ENCODE measurements around the gene NANP. TPM values are rescaled to one million over a fixed set of nuclear protein-coding genes. Genes with fewer than 3 reads are reported as not detected.

NANP gene
- total and polyA plus RNA-seq, 9 of the 15 experiments (the other 6 are each of a cell fraction or from before 2014, with no cell fraction given): 5.4 to 8.4 (median 6.9) TPM

- FAIRE-seq (no peak), ATAC-seq (no peak), DNase-seq (ENCODE audit: extremely low read depth in 1 of 4, low spot score in 3 of 4) (no peak)
- Histone ChIP-seq H3K79me2 (ENCODE audit: control insufficient read depth, insufficient read depth, low read length) (peaks cover 10% of the 10 kb centered on the region), H4K20me1 (replicated peaks; ENCODE audit: control insufficient read depth, insufficient read depth, low read length) (no peaks in the 10 kb centered on the region), H3K9ac (ENCODE audit: insufficient read depth in 1 of 2, low read depth in 2 of 2, low read length in 2 of 2) (no peak overlapping the region), H3K9me1 (ENCODE audit: control insufficient read depth, insufficient read depth, low read length) (no peaks in the 10 kb centered on the region), H2AFZ (ENCODE audit: low read depth, low read length) (no peak overlapping the region), H3K9me3 (replicated peaks; ENCODE audit: control insufficient read depth, insufficient read depth, low read depth, low read length) (no peaks in the 10 kb centered on the region), H3K36me3 (ENCODE audit: control insufficient read depth, insufficient read depth, low read length) (no peaks in the 10 kb centered on the region), H3K4me1 (replicated peaks in 1 of 2; ENCODE audit: control insufficient read depth in 2 of 2, insufficient read depth in 2 of 2, low read length in 2 of 2) (peaks cover 0 to 4% of the 10 kb centered on the region in 2 experiments; a peak in 2 of 5 replicates), H3K4me2 (ENCODE audit: insufficient read depth, low read length) (no peak overlapping the region), H3K27me3 (ENCODE audit: control insufficient read depth in 2 of 2, insufficient read depth in 2 of 2, low read length in 2 of 2) (no peaks in the 10 kb centered on the region), H3K27ac (ENCODE audit: extremely low read depth, low read depth, low read length) (no peak overlapping the region), H3K4me3 (no peak overlapping the region)
- intact Hi-C loops (cut with micrococcal nuclease) (no loop called here), in situ Hi-C loops (cut with MboI) (no loop called here)
- WGBS (ENCODE audit: insufficient coverage, low coverage, missing lambda C conversion rate): 36% methylated on average over 8 of the region's 8 CpGs
- POLR2A ChIA-PET: no interaction called here
- TF ChIP-seq JUN (IDR thresholded peaks at IDR 0.05; ENCODE audit: borderline replicate concordance, low read depth, low read length) (no peak), JUN (CRISPR knock-in tag; IDR thresholded peaks at IDR 0.05; ENCODE audit: borderline replicate concordance) (no peak), RBM34 (IDR thresholded peaks at IDR 0.05; ENCODE audit: borderline replicate concordance, insufficient read depth, low read length) (no peak), ZC3H4 (CRISPR knock-in tag; IDR thresholded peaks at IDR 0.05; ENCODE audit: borderline replicate concordance) (no peak), NFYB (IDR thresholded peaks at IDR 0.05; ENCODE audit: extremely low read depth, insufficient read length) (no peak), DEAF1 (CRISPR knock-in tag; IDR thresholded peaks at IDR 0.05) (no peak), HNRNPLL (IDR thresholded peaks at IDR 0.05; ENCODE audit: low read depth, low read length, poor library complexity, severe bottlenecking) (no peak), ZNF212 (CRISPR knock-in tag; IDR thresholded peaks at IDR 0.05) (no peak), SMC3 (conservative IDR thresholded peaks at IDR 0.05; ENCODE audit: insufficient read depth, low read depth, low read length) (no peak), ZBTB17 (CRISPR knock-in tag; IDR thresholded peaks at IDR 0.05) (no peak)
- CTCF ChIA-PET (ENCODE audit: low intra/inter-chr PET ratio): no interaction called here
- no TSS peak for BruUV-seq (replicated peaks)
These were observed 6.1 kb upstream of the NANP start for GRCh38 chr20:25629816-25630499.
